Immature natural killer cell (primary cell): ENCODE measurements around the gene S100A5. TPM values are rescaled to one million over a fixed set of nuclear protein-coding genes. Genes with fewer than 3 reads are reported as not detected.

ENCODE experiments used
- DNase-seq, 3 donors: peaks; one replicate each; pipeline ENCODE4 v3.0.0; 2022; ENCODE audit warnings: mixed read lengths in 1 of 3
- H3K27ac Mint-ChIP-seq, 6 donors: one replicate each; pipeline ENCODE4 v1.8.0; 2020; ENCODE audit warnings: mixed read lengths in 6 of 6, mild to moderate bottlenecking in 5 of 6, inconsistent platforms in 4 of 6, moderate library complexity in 3 of 6
- H3K27me3 Mint-ChIP-seq, 3 donors: one replicate each; pipeline ENCODE4 v1.8.0; 2020 to 2021; ENCODE audit warnings: low read depth in 3 of 3, mild to moderate bottlenecking in 3 of 3, mixed read lengths in 3 of 3, moderate library complexity in 3 of 3, inconsistent platforms in 1 of 3
- H3K36me3 Mint-ChIP-seq, 3 donors: one replicate each; pipeline ENCODE4 v1.8.0; 2020; ENCODE audit warnings: mixed read lengths in 3 of 3, inconsistent platforms in 2 of 3, mild to moderate bottlenecking in 2 of 3
- H3K4me1 Mint-ChIP-seq, 2 donors: one replicate each; pipeline ENCODE4 v1.8.0; 2020; ENCODE audit warnings: inconsistent platforms in 2 of 2, mild to moderate bottlenecking in 2 of 2, mixed read lengths in 2 of 2, moderate library complexity in 1 of 2
- H3K4me3 Mint-ChIP-seq, 5 donors: one replicate each; pipeline ENCODE4 v1.8.0; 2020; ENCODE audit warnings: mild to moderate bottlenecking in 5 of 5, mixed read lengths in 5 of 5, inconsistent platforms in 3 of 5, moderate library complexity in 3 of 5
- H3K9me3 Mint-ChIP-seq, 6 donors: one replicate each; pipeline ENCODE4 v1.8.0; 2020; ENCODE audit warnings: mild to moderate bottlenecking in 6 of 6, mixed read lengths in 6 of 6, inconsistent platforms in 4 of 6, moderate library complexity in 3 of 6
- polyA plus RNA-seq, 3 donors: library from polyadenylated mRNA; unstranded; fragments of 300-500 nt; fragmentation: Illumina TruSeq; gene quantifications; one replicate each; pipeline ENCODE4 v1.2.3, GENCODE V29; 2021

The S100A5 gene
- polyA plus RNA-seq, 3 donors from 2014 or later: 0.68 TPM; not detected in 2

DNA sequence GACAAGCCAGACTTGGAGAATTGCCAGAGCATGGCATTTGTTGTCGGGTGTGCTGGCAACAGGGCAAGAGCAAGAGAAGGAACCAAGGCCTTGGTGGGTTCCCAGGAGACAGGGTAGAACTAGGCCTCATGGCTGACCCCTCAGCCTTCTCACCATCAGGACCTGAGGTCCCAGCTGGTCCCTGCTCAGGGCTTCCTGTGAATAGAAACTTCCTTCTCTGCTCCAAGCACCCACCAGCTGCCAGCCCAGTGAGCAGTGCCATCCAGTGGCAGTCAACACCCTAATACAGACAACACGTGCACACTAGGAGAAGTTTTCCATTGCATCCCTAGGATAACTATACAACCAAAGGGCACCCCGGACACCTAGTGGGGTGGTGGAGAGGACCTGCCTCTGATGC, 27.7 kb downstream of the S100A5 start:
- no peak for DNase-seq
- H3K27me3 Mint-ChIP-seq: peaks cover 0 to 4% (median 4%) of the 10 kb centered on the region in 3 donors
- H3K4me1 Mint-ChIP-seq: peaks cover 0 to 6% of the 10 kb centered on the region in 2 donors
- H3K27ac Mint-ChIP-seq: peak overlapping the region in 1 of 6 donors; percentile 28
- H3K4me3 Mint-ChIP-seq: no peak overlapping the region
- peaks cover 0 to 2% (median 0%) of the 10 kb centered on the region in 3 donors for H3K36me3 Mint-ChIP-seq
- no peaks in the 10 kb centered on the region for H3K9me3 Mint-ChIP-seq

DNA sequence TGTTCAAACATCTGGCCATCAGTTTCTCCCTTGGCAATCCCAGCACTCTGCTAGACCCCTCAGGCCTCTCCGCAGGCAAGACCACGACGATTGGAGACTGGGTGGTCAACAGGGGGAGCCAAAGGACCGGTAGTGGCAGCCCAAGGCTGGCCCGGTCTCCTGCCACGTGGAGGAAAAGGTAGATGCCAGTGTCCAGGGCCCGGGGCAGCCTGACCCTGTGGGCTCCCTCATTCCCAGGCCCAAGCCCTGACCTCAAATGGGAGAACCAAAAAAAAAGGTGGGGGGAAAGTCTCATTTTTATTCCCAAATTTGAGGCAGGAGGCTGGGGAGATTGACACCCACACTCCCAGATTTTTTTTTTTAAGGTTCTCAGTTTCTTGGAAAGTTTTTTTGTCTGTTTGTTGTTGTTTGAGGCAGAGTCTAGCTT, 29.7 kb downstream of the S100A5 start:
- peaks cover 0 to 4% (median 4%) of the 10 kb centered on the region in 3 donors for H3K27me3 Mint-ChIP-seq
- H3K27ac Mint-ChIP-seq: no peak overlapping the region
- H3K4me1 Mint-ChIP-seq: peaks cover 0 to 6% of the 10 kb centered on the region in 2 donors
- peak; percentile 70 to 77 (median 76) for DNase-seq
- H3K4me3 Mint-ChIP-seq: no peak overlapping the region
- H3K9me3 Mint-ChIP-seq: no peaks in the 10 kb centered on the region
- H3K36me3 Mint-ChIP-seq: no peaks in the 10 kb centered on the region

DNA sequence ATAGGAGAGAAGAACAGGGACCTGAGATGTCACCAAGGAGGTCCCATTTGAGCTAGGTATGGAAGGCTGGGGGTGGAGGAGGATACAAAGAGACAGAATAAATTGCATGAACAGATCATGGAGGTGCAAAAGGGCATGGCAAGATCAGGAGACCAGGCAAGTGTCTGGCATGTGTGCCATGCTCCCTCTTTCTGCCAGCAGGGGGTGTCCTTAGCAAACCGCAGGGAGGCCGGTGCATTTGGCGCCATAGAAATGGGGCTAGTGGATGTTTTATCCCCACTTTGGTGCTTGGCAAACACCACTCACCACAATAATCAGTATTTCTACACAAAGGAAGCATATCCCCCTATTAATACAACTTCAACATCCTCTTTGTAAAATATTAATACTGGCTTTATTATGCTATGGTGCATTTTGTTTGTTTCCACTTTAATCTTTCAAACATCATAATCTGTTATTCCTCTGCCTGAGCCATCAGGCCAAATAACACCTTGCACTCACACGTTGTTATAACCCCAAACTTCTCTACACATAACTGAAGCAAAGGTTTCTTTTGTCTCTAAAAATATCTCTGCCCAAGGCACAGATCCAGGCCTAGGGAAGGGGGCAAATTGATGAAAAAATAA, 30.9 kb downstream of the S100A5 start:
- Mint-ChIP-seq H3K9me3 (no peaks in the 10 kb centered on the region), H3K27ac (no peak overlapping the region), H3K36me3 (no peaks in the 10 kb centered on the region), H3K4me3 (no peak overlapping the region), H3K4me1 (peaks cover 0 to 6% of the 10 kb centered on the region in 2 donors), H3K27me3 (peaks cover 0 to 4% (median 2%) of the 10 kb centered on the region in 3 donors)
- DNase-seq: peak; percentile 33 to 56 (median 35)

DNA sequence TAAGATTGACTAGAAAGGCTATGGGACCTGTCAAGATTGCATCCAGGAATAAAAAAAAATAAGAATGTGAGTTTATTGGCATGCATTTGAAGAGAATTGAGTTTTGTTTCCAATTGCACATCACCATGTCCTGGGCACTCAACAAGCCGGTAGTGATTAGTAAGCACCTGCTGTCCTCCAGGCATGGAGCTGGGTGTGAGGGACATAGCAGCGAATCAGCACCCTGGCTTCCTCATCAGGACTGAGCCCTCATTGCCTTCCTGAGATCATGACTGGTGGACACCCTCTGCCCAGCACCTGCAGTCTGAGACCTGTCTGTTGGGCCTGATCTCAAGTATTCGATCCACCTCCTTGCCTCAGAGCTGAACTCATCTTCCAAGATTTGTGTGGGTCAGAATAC, 31.7 kb downstream of the S100A5 start:
- Mint-ChIP-seq H3K9me3 (no peaks in the 10 kb centered on the region), H3K36me3 (no peaks in the 10 kb centered on the region), H3K4me3 (no peak overlapping the region), H3K4me1 (peaks cover 0 to 6% of the 10 kb centered on the region in 2 donors), H3K27me3 (peaks cover 0 to 4% (median 2%) of the 10 kb centered on the region in 3 donors), H3K27ac (no peak overlapping the region)
- DNase-seq: no peak

DNA sequence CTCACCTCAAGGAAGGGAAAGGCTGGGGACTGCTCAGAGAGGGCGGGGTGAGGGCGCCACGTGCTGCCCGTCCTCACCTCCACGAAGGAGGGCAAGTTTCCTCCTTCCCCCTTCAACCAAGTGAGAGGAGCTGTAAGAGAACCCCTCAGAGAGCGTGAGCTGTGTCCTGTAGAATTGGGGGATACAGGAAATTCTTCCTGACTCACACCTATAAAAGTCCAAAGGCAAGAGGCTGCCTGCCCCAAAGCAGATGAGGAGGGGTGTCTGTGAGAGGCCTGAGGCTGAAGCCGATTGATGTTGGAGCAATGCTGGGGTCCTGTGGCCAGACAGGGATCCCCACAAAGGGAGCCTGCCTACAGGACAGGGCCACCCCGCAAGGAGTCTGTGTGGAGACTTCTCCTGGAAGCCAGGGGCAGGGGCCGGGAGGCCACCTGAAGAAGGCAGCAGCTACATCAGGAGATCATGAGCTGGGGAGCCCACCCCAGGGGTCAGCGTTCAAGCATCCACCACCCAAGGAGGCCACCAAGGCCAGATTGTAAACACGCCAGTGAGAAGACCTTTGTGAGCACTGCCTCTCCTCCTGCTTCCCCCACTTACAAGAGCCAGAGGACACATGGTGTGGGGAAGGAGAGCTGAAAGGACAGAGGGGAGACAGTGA, 32.7 kb downstream of the S100A5 start:
- peaks cover 0 to 6% of the 10 kb centered on the region in 2 donors for H3K4me1 Mint-ChIP-seq
- no peak for DNase-seq
- peaks cover 0 to 4% (median 2%) of the 10 kb centered on the region in 3 donors for H3K27me3 Mint-ChIP-seq
- H3K27ac Mint-ChIP-seq: no peak overlapping the region
- no peaks in the 10 kb centered on the region for H3K9me3 Mint-ChIP-seq
- no peak overlapping the region for H3K4me3 Mint-ChIP-seq
- H3K36me3 Mint-ChIP-seq: no peaks in the 10 kb centered on the region

DNA sequence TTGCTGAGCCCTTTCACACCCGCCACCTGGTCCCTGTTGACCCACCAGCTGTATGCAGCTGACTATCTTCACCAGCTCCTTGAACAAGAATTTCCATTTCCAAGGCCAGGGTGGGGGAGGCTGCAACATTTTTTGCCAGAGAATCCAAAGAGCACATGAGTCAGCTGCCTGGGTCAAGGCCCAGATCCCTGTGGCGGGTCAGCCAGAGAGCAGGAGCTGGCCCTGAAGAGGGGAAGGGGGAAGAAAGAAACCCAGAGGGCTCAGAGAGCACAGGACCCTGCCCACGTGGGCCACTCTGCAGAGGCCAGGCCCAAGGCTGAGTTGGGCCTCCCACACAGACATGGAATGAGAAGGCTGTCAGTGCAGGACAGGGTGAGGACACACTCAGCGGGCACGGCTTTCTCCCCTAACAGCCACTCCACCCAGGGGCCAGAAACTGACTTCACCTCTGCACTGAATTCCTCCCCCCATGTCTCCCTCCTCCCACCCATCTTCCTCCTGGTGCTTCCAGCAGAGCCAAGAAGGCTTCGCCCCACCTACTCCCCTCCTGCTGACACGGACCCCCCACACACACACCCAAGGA, 33.8 kb downstream of the S100A5 start:
- Mint-ChIP-seq H3K27me3 (peaks cover 2 to 4% (median 2%) of the 10 kb centered on the region in 3 donors), H3K9me3 (no peaks in the 10 kb centered on the region), H3K27ac (no peak overlapping the region), H3K36me3 (no peaks in the 10 kb centered on the region), H3K4me3 (no peak overlapping the region), H3K4me1 (peaks cover 0 to 6% of the 10 kb centered on the region in 2 donors)
- no peak for DNase-seq

DNA sequence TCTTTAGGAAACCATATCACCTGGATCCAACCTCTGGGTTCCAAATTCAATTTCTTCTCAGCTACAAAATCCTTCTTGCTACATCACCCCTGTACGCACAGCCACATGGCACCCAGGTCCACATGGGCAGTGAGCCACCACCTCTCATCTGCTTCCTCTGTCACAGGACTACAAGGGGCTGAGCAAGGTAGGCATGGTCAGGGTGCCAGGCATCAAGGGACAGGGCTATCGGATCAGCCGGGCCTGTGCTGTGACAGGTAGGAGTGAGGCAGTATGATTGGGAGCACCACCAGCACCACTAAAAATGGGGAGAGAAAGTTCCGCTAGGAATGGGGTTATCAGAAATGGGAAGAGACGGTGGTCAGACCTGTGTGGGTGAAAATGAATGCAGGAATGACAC, 34.3 kb downstream of the S100A5 start:
- Mint-ChIP-seq H3K27me3 (peaks cover 2 to 3% (median 2%) of the 10 kb centered on the region in 3 donors), H3K36me3 (no peaks in the 10 kb centered on the region), H3K27ac (no peak overlapping the region), H3K4me3 (no peak overlapping the region), H3K9me3 (no peaks in the 10 kb centered on the region), H3K4me1 (peaks cover 0 to 6% of the 10 kb centered on the region in 2 donors)
- no peak for DNase-seq

DNA sequence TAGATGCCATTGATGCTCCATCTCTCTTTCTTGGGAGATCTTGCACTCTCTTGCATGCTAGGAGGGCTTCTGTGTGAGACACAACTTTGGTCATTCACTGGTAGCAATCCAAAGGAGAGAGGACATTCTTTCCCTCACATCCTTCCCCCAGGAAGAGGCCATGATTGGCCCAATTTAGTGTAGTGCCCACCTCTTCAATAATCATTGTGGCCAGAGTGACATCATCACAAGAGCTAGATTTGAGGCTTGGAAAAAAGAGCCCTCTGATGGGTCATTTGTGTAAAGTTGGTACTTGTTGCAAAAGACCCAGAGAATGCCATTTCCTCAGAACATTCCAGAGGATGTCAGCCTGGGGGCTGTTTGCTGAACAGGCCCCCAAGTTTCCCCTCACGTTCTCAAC, 35.2 kb downstream of the S100A5 start:
- Mint-ChIP-seq H3K27ac (no peak overlapping the region), H3K9me3 (no peaks in the 10 kb centered on the region), H3K27me3 (peaks cover 0 to 3% (median 2%) of the 10 kb centered on the region in 3 donors), H3K4me1 (no peaks in the 10 kb centered on the region), H3K4me3 (no peak overlapping the region), H3K36me3 (no peaks in the 10 kb centered on the region)
- DNase-seq: no peak

DNA sequence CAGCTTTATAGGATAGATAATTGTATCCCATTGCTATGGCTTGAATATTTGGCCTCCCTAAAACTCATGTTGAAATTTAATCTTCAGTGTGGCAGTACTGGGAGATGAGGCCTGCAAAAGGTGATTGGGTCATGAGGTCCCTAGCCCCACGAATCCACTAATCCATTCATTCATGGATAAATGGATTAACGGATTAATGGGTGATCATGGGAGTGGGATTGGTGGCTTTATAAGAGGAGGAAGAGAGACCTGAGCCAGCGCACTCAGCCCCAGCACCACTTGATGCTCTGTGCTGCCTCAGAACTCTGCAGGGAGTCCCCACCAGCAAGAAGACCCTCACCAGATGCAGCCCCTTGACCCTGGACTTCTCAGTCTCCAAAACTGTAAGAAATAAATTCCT, 37.0 kb downstream of the S100A5 start:
- H3K9me3 Mint-ChIP-seq: no peaks in the 10 kb centered on the region
- H3K27me3 Mint-ChIP-seq: peaks cover 1 to 3% (median 2%) of the 10 kb centered on the region in 3 donors
- no peak overlapping the region for H3K27ac Mint-ChIP-seq

DNA sequence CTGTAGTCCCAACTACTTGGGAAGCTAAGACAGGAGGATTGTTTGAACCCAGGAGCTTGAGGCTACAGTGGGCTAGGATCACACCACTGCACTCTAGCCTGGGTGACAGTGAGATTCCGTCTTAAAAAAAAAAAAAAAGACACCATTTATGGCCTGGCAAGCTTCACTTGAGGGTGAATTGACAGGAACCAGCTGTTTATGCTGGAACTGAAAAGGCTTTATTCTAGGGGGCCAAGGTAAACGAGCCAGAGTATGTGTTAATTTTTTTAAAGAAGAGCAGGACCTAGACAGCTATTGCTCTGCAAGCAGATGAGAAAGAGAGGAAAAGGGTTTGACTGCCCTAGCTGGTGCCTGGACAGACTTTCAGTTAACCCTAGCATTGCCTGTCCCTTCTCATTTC, 42.0 kb downstream of the S100A5 start:
- Mint-ChIP-seq H3K27ac (no peak overlapping the region), H3K4me1 (no peaks in the 10 kb centered on the region), H3K27me3 (peaks cover 1 to 15% (median 5%) of the 10 kb centered on the region in 3 donors), H3K4me3 (no peak overlapping the region), H3K9me3 (no peaks in the 10 kb centered on the region), H3K36me3 (no peaks in the 10 kb centered on the region)
- DNase-seq: no peak

More for the DNA sequence above, 37.0 kb downstream of the S100A5 start:
- no peaks in the 10 kb centered on the region for H3K4me1 Mint-ChIP-seq
- H3K4me3 Mint-ChIP-seq: no peak overlapping the region
- no peak for DNase-seq
- no peaks in the 10 kb centered on the region for H3K36me3 Mint-ChIP-seq

DNA sequence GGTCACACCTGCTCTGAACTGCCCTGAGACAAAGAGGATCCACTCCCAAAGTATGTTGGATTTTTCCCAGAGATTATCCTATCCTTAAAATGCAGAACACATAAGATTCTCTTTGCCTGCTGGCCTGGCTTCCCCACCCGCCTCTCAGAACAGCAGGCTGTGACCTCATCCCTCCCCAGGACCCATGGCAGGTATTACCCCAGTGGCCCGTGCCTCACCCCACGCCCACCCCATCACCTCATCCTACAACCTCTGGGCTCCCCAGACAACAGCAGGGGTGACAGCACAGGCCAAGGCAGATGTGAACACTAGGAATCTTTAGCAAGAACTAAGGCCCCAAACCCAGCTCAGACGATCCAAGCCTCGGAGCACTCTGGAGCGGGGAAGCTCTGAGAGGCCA, 45.2 kb downstream of the S100A5 start:
- DNase-seq: no peak
- Mint-ChIP-seq H3K27me3 (peaks cover 1 to 15% (median 9%) of the 10 kb centered on the region in 3 donors), H3K36me3 (peaks cover 0 to 3% (median 0%) of the 10 kb centered on the region in 3 donors), H3K9me3 (no peaks in the 10 kb centered on the region), H3K4me3 (no peak overlapping the region), H3K27ac (no peak overlapping the region), H3K4me1 (no peaks in the 10 kb centered on the region)

DNA sequence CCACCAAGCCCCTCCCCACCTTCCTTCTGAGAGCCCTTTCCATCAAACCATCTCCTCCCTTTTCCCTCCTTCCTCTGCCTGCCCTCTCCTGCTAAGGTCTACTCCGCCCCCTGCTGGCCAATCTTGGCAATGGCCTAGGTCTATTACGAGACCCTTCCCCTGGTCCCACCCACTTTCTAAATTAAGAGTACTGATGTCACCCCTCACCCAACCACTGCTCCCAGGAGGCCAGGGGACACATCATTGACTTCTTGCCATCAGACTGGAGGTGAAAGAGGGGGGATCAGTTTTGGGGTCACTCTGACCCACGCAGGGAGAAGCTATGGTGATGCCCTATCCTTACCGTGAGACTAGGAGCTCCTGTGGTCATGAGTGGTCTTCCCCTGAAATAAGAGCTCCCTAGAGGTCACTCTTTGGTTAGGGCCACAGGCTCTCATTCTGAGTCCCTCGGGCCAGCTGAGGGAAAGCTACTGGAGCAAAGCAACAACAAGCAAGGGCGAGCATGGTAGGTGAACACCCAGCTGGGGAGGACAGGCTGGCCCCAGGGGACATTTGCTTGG, 45.7 kb downstream of the S100A5 start:
- Mint-ChIP-seq H3K4me1 (no peaks in the 10 kb centered on the region), H3K27me3 (peaks cover 1 to 15% (median 9%) of the 10 kb centered on the region in 3 donors), H3K9me3 (no peaks in the 10 kb centered on the region), H3K27ac (no peak overlapping the region), H3K36me3 (peaks cover 0 to 3% (median 0%) of the 10 kb centered on the region in 3 donors), H3K4me3 (no peak overlapping the region)
- DNase-seq: peak; percentile 30 to 43 (median 41)

DNA sequence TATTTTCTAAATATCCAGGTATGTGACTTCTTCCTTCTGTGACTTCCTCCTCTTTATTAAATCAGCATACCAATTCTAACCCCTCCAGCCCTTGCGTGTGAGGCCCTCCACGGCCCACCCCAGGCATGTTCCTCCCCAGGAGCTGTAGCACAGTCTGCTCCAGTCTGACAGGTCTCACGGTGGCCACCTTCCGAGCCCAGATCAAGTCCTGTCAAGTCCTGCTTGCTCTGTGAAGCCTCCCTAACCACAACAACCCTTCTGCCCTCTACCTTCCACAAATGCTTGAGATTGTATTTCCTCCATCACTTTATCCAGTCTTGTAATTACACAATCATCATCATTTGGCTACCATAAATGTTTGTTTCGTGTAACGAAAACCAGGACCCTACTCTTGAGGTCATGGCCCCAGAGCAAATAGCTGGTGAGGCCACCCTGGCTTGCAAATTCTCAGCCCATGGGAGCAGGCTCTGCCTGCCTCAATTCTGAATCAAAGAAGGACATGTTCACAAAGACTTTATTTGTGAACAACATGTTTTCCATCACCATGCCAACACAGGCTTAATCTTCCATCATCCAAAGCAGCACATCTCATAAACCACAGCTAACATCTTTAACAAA, 47.3 kb downstream of the S100A5 start:
- Mint-ChIP-seq H3K4me1 (no peaks in the 10 kb centered on the region), H3K36me3 (peaks cover 0 to 3% (median 0%) of the 10 kb centered on the region in 3 donors), H3K4me3 (no peak overlapping the region), H3K27ac (peak overlapping the region in 3 of 6 donors; percentile 0 to 50 (median 3)), H3K9me3 (no peaks in the 10 kb centered on the region), H3K27me3 (peaks cover 1 to 18% (median 7%) of the 10 kb centered on the region in 3 donors)
- DNase-seq: no peak
